Cerebellar nuclear complex (tissue), 1 donor: ENCODE data around the gene ZBTB44.
"Not testable (repeated sequence)": the region's sequence is repeated elsewhere in the genome, so short reads cannot be mapped to it uniquely, and the experiment has no call there.

ENCODE experiments used
- DNase-seq, 2 experiments: peaks; one replicate each; lab custom pipeline; 2025; lab: John Stamatoyannopoulos, UW

The ZBTB44 gene

GRCh38 chr11:130247319-130247718 lies 67.4 kb downstream of the ZBTB44 start:
- DNase-seq = no peak

DNA sequence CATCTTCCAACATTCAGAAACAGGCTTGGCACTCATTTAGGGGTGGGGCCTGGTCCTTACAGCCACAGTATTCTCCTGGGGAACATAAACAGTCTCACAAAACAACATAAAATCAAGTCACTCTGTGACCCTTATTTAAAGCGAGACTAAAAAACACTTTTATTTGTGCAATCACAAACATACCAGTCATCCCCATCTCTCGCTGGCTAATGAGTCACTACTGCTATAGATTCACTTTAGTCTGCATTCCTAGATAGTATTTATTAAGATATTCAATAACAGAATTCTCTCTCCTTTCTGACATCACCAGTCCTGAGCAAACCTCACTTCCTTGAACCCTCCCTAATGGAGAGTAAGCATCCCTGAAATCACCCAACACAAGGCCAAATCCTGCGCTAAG lies 68.0 kb downstream of the ZBTB44 start:
- no peak for DNase-seq

- DNase-seq = no peak
These were observed 68.4 kb downstream of the ZBTB44 start for GRCh38 chr11:130246270-130246669.

GRCh38 chr11:130245375-130245774 lies 69.3 kb downstream of the ZBTB44 start:
- DNase-seq = not testable (repeated sequence)

GRCh38 chr11:130244848-130245247 lies 69.9 kb downstream of the ZBTB44 start:
- DNase-seq = no peak

- no peak for DNase-seq
These were observed 70.9 kb downstream of the ZBTB44 start for GRCh38 chr11:130243816-130244215.

DNA sequence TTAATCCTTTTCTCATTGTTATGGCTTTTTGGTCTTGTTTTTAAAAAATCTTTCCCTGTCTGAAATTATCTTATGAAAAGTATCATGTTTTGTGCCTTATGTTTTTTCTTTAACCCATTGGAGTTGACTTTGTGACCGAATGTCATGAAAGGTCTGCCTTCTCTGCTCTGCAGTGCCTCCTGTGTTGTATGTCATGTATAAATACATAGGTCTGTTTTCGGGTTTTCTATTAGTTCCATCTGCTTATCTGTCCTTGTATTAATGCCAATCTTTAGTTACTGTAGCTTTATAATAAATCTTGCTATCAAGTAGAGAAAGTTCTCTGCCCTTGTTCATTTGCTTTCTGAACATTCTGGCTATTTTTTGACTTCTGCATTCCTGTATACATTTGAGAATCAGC lies 73.0 kb downstream of the ZBTB44 start:
- no peak for DNase-seq

DNA sequence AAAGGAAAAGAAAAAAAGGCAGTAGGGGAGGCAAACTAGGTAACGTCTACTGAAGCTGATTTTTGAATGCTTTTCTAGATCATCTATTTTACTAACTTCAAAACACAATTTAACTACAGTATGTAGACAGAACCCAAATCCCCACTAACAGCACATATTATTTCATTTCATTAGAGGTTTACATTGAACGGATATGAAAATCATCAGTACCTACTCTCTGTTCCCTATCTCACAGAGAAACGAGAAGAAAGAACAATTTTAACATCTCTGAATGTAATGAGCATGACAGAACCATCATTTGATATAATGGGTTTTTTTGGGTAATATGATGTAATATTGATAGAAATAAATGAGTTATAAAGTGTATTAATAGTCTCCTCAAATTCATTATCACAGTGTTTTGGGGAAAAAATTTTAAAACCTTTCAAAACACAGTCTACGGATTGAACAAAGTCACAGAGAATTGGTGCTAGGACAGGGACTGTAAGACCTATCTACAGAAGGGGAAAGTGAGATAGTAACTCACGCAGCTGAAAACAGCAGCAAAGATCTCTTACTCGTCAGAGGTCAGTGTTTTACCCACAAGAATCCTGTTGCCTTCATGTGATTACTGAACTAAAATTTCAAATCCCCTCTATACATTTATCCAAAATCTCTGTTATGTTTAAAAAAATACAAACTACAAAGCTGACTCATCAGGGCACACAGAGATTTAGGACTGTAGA lies 77.3 kb downstream of the ZBTB44 start:
- DNase-seq = no peak

GRCh38 chr11:130234315-130234714 lies 80.4 kb downstream of the ZBTB44 start:
- DNase-seq = no peak

GRCh38 chr11:130233888-130234287 lies 80.8 kb downstream of the ZBTB44 start:
- not testable (repeated sequence) for DNase-seq

- not testable (repeated sequence) for DNase-seq
These were observed 81.2 kb downstream of the ZBTB44 start for GRCh38 chr11:130233486-130233885.

GRCh38 chr11:130227373-130227772 lies 87.3 kb downstream of the ZBTB44 start:
- no peak for DNase-seq

GRCh38 chr11:130223291-130223971 lies 91.3 kb downstream of the ZBTB44 start:
- peak in 1 of 2 experiments; percentile 13 for DNase-seq

GRCh38 chr11:130220311-130221035 lies 94.2 kb downstream of the ZBTB44 start:
- DNase-seq = no peak

DNA sequence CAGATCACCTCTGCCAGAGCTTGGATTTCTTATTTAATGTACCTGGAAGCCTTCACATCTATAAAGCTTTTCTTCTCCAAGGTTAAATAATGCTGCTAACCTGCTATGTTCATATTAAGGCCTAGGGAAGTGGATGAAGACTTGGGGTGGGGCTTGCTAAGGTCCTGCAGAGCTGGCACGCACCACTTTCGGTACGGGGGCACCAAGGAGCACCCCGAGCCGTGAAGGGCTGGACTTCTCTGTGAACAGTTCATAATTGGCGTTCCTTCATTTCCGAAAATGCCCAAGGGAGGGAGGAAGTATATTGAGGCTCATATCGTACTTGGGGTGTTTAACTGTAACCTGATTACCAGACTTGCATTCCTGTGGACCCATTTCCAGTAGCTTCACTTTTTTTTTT lies 95.6 kb downstream of the ZBTB44 start:
- no peak for DNase-seq

- DNase-seq = no peak
These were observed 96.1 kb downstream of the ZBTB44 start for GRCh38 chr11:130218501-130219070.

- no peak for DNase-seq
These were observed 97.3 kb downstream of the ZBTB44 start for GRCh38 chr11:130217133-130218031.

DNA sequence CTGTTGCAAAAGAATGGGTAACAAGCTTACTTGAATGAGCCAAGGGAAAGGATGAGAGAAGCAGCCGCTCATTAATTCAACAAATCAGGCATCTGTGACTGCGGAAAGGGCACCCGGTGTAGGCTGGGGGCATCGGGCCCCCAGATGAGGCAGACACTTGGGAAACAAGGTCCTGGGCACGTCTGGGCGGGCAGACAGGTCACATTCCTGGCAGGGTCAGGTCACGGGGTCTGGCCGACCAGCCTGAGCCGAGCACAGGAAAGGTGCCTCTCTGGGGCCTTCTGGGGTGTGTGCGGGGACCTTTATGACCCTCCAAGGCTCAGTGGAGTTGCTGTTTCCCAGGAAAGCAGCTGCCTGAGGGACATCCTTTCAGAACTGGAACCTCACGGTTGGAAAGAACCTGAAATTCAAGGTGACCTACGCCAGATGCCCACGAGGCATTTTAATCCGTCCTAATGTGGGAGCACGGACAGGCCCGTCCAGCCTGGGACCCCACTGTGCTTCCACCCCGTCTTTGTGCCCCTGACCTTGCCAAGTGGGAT lies 98.1 kb downstream of the ZBTB44 start:
- DNase-seq = no peak

DNA sequence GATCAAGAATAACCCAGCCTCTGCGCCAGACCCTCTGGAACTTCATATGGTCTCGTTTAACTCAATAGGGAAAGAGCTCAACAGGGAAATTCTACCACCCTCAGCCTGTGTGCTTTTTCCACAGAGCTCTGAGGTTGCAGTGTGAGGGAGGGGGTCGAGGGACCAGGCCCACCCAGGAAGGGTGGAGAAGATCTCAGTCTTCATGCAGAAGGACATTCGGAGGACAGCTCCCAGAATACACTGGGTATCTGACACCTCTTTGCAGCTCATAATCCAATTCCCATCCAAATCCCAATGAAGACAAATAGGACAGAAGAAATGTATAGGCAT lies 98.5 kb downstream of the ZBTB44 start:
- DNase-seq = no peak

DNA sequence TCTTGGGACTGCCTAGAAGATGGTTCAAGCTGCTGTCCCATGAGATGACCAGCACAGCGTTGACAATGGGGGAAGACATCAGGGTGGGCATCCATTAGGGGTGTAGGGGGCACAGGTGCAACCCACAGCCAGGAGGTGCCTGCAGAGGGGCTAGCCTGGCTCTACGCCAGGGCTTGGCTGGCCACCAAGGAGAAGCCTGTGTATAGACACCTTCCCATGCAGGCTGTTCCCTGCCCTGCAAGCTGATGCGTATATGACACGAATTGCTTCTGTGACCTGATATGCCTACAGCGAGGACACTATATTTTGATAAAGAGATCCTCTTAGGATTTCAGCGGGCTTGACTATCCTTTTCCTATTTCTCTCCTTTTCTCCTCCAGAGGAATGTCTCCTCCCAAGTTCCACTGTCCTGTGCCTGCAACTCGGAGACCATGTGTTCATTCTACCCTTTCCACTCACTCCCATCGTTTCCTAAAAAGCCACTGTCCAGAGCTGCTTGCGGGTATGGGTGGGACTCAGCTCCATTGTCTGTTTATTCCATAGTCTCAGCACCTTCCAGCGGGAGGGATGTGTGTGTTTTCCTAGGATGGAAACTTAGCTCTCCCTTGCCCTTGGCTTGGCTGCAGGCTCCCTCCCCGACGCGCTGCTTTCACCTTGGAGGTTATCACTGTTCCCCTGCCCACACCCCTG lies 99.0 kb downstream of the ZBTB44 start:
- no peak for DNase-seq
